Breast epithelium (tissue), 4 donors: Measurements from ENCODE around the gene IGLON5. TPM values are rescaled to one million over a fixed set of nuclear protein-coding genes. Genes with fewer than 3 reads are reported as not detected.
A peak's percentile ranks its signal among the peaks of the same experiment; 100 is the strongest.

Source experiments
- DNase-seq, 2 donors: peaks; one replicate each; pipeline ENCODE4 v3.0.0-alpha.2; 2019; ENCODE audit warnings: low spot score in 2 of 2
- H3K27ac ChIP-seq, 2 donors: fragments of 200-600 bp; sonication (generic) in 1 of 2; one replicate each; pipeline ENCODE4 v1.5.1; 2016 to 2019; ENCODE audit warnings: mild to moderate bottlenecking in 1 of 2
- H3K27me3 ChIP-seq, 2 donors: fragments of 200-600 bp; sonication (generic) in 1 of 2; one replicate each; pipeline versions ENCODE4 v1.5.1 to v1.6.0; 2017 to 2019; ENCODE audit warnings: control low read depth in 1 of 2, mild to moderate bottlenecking in 1 of 2
- H3K36me3 ChIP-seq: fragments of 200-600 bp; one replicate; pipeline ENCODE4 v1.5.1; 2019
- H3K4me1 ChIP-seq, 2 donors: fragments of 200-600 bp; sonication (generic); one replicate each; pipeline ENCODE4 v1.5.1; 2016 to 2019; ENCODE audit warnings: control low read depth in 1 of 2
- H3K4me3 ChIP-seq, 3 donors: fragments of 200-600 bp; sonication (generic); 1 replicate in 2 of 3; 2 replicates in 1 of 3; pipeline ENCODE4 v1.5.1; 2016 to 2019; ENCODE audit warnings: mild to moderate bottlenecking in 3 of 3, moderate library complexity in 2 of 3
- H3K9me3 ChIP-seq, 2 donors: fragments of 200-600 bp; sonication (generic) in 1 of 2; one replicate each; pipeline ENCODE4 v1.5.1; 2016 to 2019; ENCODE audit warnings: control low read depth in 1 of 2
- CTCF ChIP-seq, 3 donors: fragments of 450-650 bp; IDR thresholded peaks; one replicate each; pipeline ENCODE4 v1.5.1; 2016 to 2017; ENCODE audit warnings: antibody characterized with exemption in 3 of 3, mild to moderate bottlenecking in 3 of 3, moderate library complexity in 3 of 3
- POLR2A ChIP-seq: fragments of 450-650 bp; IDR thresholded peaks from one replicate; pipeline ENCODE4 v1.6.1; 2016; ENCODE audit warnings: antibody characterized with exemption, mild to moderate bottlenecking, moderate library complexity
- POLR2AphosphoS5 ChIP-seq, 3 donors: sonication (generic); formaldehyde crosslinking; IDR thresholded peaks; one replicate each; pipeline ENCODE4 v1.6.1; 2017; ENCODE audit warnings: antibody characterized with exemption in 3 of 3
- intact Hi-C: fragments of 100-400 bp; cut with DNase I; formaldehyde crosslinking; loops from one replicate; pipeline ENCODE4 v1.15.1; 2023; ENCODE audit warnings: low total_unique reads
- total RNA-seq, 3 donors: library from RNA; depleted of rRNA; stranded (reverse); fragments of >200 nt; gene quantifications; one replicate each; pipeline ENCODE4 v1.1.0, GENCODE V29; 2016

Gene IGLON5
- total RNA-seq, 3 donors from 2014 or later, result 0.66 TPM; not detected in 2

DNA sequence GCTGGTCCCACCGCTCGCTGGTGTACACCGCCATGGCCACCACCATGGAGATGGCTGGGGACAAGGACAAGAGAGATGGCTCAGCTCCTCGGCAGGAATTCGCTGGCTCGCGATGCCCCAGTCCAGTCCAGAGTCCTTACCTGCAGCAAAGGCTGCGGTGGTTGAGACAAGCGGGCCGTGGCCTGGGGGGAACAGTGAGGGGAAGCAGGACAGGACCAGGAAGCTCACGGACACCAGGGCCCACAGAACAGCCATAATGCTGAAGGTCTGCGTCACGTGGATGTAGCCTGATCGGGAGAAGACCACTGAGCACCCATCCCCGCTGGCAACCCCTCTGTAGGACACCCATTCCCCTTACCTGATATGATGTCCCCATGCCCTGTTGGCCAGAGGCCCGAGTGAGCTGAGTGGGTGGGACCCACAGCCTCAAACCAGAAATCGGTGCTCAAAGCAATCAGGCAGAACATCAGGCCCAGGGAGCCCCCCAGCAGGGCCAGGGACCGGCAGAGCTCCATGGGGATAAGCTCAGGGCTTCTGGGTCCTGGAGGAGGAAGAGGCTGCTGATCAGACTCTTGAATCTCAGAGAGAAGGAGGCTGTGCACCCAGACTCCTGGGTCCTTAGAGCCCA lies 60.7 kb downstream of the IGLON5 start:
- Histone ChIP-seq H3K9me3 (no peaks in the 10 kb centered on the region), H3K4me3 (no peak overlapping the region), H3K27me3 (no peaks in the 10 kb centered on the region), H3K4me1 (no peaks in the 10 kb centered on the region), H3K36me3 (no peaks in the 10 kb centered on the region), H3K27ac (no peak overlapping the region)
- TF ChIP-seq CTCF (IDR thresholded peaks at IDR 0.05) (no peak), POLR2AphosphoS5 (IDR thresholded peaks at IDR 0.05) (no peak)
- intact Hi-C loops, result no loop called here
- no peak for DNase-seq

- Histone ChIP-seq H3K4me1 (no peaks in the 10 kb centered on the region), H3K4me3 (no peak within 1 kb of the TSS), H3K27ac (no peak within 1 kb of the TSS), H3K9me3 (no peaks in the 10 kb centered on the region), H3K36me3 (no peaks in the 10 kb centered on the region), H3K27me3 (no peaks in the 10 kb centered on the region)
- no peak for TF ChIP-seq POLR2A
- TF ChIP-seq CTCF (IDR thresholded peaks at IDR 0.05), result no peak
- no peak for TF ChIP-seq POLR2AphosphoS5 (IDR thresholded peaks at IDR 0.05)
- intact Hi-C loops, result no loop called here
- DNase-seq, result no peak
Observed at GRCh38 chr19:51372649-51373504, 61.4 kb downstream of the IGLON5 start, which contains the start of gene NKG7. Gene NKG7, minus strand, starts transcription at chr19:51372654. Its CDS starts 119 bp downstream, at chr19:51372535.

- no peaks in the 10 kb centered on the region for H3K9me3 ChIP-seq
- no peak for DNase-seq
- H3K36me3 ChIP-seq, result no peaks in the 10 kb centered on the region
- H3K4me3 ChIP-seq, result no peak overlapping the region
- H3K27ac ChIP-seq, result no peak overlapping the region
- no peaks in the 10 kb centered on the region for H3K4me1 ChIP-seq
- intact Hi-C loops, result no loop called here
- no peaks in the 10 kb centered on the region for H3K27me3 ChIP-seq
- TF ChIP-seq POLR2AphosphoS5 (IDR thresholded peaks at IDR 0.05) (no peak), CTCF (IDR thresholded peaks at IDR 0.05) (no peak), POLR2A (no peak)
Observed at GRCh38 chr19:51375504-51376221, 64.2 kb downstream of the IGLON5 start.

DNA sequence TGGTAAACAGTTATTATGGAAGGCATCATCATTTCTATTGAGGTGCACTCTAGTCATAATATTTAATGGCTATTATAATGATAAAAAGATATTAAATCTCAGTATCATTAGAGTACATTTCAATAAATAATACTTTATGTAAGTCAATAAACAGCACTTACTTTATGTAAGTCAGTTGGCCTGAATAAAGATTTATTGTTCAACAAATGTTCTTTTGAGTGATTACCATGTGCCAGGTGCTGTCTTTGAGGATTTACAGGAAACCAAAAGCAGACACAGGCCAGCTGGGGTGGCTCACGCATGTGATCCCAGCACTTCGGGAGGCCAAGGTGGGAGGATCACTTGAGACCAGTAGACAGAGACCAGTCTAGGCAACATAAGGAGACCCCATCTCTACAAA lies 66.0 kb downstream of the IGLON5 start:
- Histone ChIP-seq H3K27me3 (no peaks in the 10 kb centered on the region), H3K36me3 (no peaks in the 10 kb centered on the region), H3K4me3 (no peak overlapping the region), H3K27ac (no peak overlapping the region), H3K9me3 (no peaks in the 10 kb centered on the region), H3K4me1 (no peaks in the 10 kb centered on the region)
- intact Hi-C loops, result no loop called here
- DNase-seq, result peak in 1 of 2 donors; percentile 7
- TF ChIP-seq POLR2A (no peak), CTCF (IDR thresholded peaks at IDR 0.05) (no peak), POLR2AphosphoS5 (IDR thresholded peaks at IDR 0.05) (no peak)

DNA sequence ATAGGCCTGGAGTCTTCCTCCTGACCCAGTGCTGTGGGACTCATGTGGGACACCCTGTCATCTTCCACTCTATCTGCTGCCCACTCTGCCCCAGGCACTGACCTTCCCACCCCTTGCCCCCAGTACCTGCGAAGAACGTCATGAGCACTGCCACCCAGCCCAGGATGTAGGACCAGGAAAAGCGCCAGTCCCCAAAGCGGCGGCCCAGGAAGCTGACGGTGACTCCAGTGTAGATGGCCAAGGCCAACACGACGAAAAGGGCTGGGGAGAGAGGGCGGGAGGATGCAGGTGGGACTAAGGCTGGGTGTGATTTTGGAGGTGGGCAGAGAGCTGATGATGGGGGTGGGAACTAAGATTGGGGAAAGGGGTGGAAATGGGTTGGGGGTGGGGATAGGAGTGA lies 68.9 kb downstream of the IGLON5 start:
- no peak for TF ChIP-seq POLR2AphosphoS5 (IDR thresholded peaks at IDR 0.05)
- TF ChIP-seq CTCF (IDR thresholded peaks at IDR 0.05), result no peak
- TF ChIP-seq POLR2A, result no peak
- Histone ChIP-seq H3K36me3 (no peaks in the 10 kb centered on the region), H3K4me3 (no peak overlapping the region), H3K9me3 (no peaks in the 10 kb centered on the region), H3K4me1 (no peaks in the 10 kb centered on the region), H3K27ac (no peak overlapping the region), H3K27me3 (no peaks in the 10 kb centered on the region)
- intact Hi-C loops, result no loop called here
- DNase-seq, result peak in 1 of 2 donors; percentile 42
